GM12891 (cell line): ENCODE results near the gene HTR7.
"Not testable (repeated sequence)": the region's sequence is repeated elsewhere in the genome, so short reads cannot be mapped to it uniquely, and the experiment has no call there.

Source experiments
- DNase-seq: peaks from one replicate; pipeline ENCODE4 v3.0.0; 2011; ENCODE audit warnings: low spot score; ENCODE audit not compliant: insufficient read length
- FAIRE-seq: peaks from 2 replicates; lab custom pipeline; 2011; peaks lifted over from hg19 to GRCh38; lab: Jason Lieb, UNC
- PAX5 ChIP-seq: IDR thresholded peaks from 2 replicates; pipeline ENCODE4 v1.6.1; 2011; ENCODE audit warnings: low read length, moderate library complexity, mild to moderate bottlenecking; ENCODE audit not compliant: insufficient read depth, severe bottlenecking
- POLR2A ChIP-seq: IDR thresholded peaks from 2 replicates; pipeline ENCODE4 v1.6.1; 2011; ENCODE audit warnings: low read depth, low read length, control low read depth
- POLR2AphosphoS5 ChIP-seq: IDR thresholded peaks from 2 replicates; pipeline ENCODE4 v1.6.1; 2011; ENCODE audit warnings: low read depth, low read length, control low read depth
- POU2F2 ChIP-seq: IDR thresholded peaks from 2 replicates; pipeline ENCODE4 v1.6.1; 2011; ENCODE audit warnings: low read depth, mild to moderate bottlenecking, control low read depth, low read length, moderate library complexity
- SPI1 ChIP-seq: IDR thresholded peaks from 2 replicates; pipeline ENCODE4 v1.6.1; 2011; ENCODE audit warnings: low read depth, low read length, control low read depth
- TAF1 ChIP-seq: IDR thresholded peaks from 2 replicates; pipeline ENCODE4 v1.6.1; 2011; ENCODE audit warnings: low read depth, low read length, control low read depth

HTR7 gene

DNA sequence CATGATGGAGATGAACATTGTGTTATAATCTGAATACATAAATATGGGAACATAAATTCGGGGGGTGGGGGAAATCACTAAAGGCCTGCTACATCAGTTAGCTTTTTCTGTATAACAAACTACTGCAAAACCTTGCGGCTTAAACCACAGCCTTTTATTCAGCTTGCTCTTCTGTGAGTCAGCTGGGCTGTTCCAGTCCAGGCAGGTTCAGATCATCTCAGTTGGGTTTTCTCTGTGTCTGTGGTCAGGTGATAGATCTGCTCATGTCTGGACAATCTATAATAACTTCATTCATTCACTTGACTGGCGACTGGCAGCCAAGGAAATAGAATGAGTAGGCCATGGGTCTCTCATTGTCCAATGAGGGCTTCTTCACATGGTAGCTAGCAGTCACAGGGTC is 23.5 kb downstream of the HTR7 start:
- DNase-seq (no peak), FAIRE-seq (no peak)
- TF ChIP-seq SPI1 (no peak), POLR2A (no peak), POU2F2 (no peak), PAX5 (no peak), TAF1 (no peak), POLR2AphosphoS5 (no peak)

DNA sequence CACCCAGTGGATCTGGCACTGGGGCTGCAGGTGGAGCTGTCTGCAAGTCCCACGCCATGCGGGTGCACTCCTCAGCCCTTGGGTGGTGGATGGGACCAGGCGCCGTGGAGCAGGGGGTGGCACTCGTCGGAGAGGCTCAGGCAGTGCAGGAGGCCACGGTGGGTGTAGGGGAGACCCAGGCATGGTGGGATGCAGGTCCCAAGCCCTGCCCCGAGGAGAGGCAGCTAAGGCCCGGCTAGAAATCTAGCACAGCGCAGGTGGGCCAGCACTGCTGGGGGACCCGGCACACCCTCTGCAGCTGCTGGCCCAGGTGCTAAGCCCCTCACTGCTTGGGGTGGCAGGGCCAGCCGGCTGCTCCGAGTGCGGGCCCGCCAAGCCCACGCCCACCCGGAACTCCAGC is 25.7 kb downstream of the HTR7 start:
- TF ChIP-seq PAX5 (no peak), SPI1 (no peak), POLR2A (no peak), POLR2AphosphoS5 (no peak), TAF1 (no peak), POU2F2 (no peak)
- FAIRE-seq (no peak), DNase-seq (no peak)

DNA sequence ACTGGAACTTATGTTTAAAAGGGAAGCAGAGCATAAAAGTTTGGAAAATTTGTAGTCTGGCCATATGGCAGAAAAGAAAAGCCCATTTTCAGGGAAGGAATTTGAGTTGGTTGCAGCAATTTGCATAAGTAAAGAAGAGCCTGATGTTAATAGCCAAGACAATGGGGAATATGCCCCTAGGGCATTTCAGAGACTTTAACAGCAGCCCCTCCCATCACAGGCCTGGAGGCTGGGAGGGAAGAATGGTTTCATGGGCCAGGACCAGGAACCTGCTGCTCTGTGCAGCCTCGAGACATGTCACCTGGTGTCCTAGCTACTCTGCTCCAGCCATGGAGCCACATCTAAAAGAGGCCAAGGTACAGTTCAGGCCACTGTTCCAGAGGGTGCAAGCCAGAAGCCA is 35.3 kb downstream of the HTR7 start:
- no peak for FAIRE-seq
- TF ChIP-seq POU2F2, result no peak
- TF ChIP-seq POLR2A, result no peak
- no peak for TF ChIP-seq SPI1
- TF ChIP-seq POLR2AphosphoS5, result no peak
- TF ChIP-seq PAX5, result no peak
- TF ChIP-seq TAF1, result no peak
- no peak for DNase-seq

DNA sequence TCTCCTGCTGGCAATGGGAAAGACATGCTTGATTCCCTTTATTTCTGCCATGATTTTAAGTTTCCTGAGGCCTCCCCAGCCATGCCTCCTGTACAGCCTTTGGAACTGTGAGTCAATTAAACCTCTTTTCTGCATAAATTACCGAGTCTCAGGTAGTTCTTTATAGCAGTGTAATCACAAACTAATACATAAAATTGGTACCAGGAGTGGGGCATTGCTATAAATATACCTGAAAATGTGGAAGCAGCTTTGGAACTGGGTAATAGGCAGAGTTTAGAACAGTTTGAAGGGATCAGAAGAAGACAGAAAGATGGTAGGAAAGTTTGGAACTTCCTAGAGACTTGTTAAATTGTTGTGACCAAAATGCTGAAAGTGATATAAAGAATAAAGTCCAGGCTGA is 36.0 kb downstream of the HTR7 start:
- not testable (repeated sequence) for DNase-seq, FAIRE-seq

DNA sequence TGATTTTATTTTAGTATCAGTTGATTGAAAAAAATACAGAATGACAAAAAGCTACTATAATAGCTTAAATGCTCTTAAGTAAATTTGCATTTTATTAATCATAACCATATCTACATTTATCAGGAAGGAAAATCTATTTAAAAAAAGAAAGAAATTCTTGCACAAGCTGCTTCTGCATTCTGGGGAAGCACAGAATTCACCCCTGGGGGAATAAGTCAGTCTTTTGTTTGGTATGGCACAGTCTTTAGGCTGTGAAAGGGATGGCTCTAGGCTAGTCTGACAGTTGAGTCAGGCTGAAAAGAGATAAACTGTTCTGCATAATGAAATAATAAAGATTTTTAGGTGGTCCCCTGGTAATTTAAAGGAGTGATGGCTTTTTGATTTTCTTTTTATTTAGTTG is 37.9 kb downstream of the HTR7 start:
- DNase-seq (no peak), FAIRE-seq (no peak)
- no peak for TF ChIP-seq POLR2A

DNA sequence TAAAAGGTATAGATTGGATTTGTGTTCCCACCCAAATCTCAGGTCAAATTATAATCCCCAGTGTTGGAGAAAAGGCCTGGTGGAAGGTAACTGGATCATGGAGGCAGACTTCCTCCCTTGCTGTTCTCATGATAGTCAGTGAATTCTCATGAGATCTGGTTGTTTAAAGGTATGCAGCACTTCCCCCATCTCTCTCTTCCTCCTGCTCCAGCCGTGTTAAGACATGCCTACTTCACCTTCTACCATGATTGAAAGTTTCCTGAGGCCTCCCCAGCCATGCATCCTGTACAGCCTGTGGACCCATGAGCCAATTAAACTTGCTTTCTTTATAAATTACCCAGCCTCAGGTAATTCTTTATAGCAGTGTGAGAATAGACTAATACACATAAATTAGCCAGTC is 39.1 kb downstream of the HTR7 start:
- no peak for DNase-seq
- no peak for TF ChIP-seq POU2F2
- no peak for TF ChIP-seq POLR2AphosphoS5
- no peak for TF ChIP-seq PAX5
- no peak for TF ChIP-seq TAF1
- no peak for TF ChIP-seq SPI1
- TF ChIP-seq POLR2A, result no peak
- FAIRE-seq, result no peak

DNA sequence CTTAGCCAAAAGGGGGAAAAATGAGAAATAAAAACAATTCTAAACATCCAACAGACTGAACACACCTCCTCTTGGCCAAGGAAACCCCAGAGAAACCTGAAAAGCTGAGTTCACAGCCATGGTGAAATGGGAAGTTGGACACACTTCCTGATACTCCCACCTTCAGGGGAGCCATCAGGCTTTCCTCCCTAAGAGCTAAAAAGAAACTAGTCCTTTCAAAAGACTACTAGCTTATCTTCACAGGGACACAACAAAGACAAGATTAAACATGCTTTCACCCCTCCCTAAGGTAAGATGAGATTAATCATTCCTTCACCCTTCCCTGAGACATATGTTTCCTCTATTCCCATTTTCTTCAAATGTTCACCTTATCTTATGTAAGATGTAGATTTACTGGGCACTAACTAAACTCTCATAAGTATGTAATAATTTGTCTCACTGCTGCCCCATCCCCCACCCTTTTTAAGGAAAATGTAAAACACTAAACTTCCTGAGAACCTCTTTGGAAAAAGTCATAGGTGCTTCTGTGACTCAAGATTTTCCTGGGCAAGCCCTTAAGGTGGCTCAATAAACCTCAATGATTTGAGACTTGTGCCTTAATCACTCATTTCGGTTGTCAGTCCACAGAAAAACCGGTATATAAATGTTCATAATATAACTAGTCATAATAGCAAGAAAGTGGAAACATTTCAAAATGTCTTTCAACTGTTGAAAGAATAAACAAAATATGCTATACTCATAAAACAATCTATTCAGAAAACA is 40.5 kb downstream of the HTR7 start:
- FAIRE-seq, result no peak
- TF ChIP-seq SPI1 (no peak), TAF1 (no peak), POLR2AphosphoS5 (no peak), PAX5 (no peak), POU2F2 (no peak), POLR2A (no peak)
- DNase-seq, result no peak

DNA sequence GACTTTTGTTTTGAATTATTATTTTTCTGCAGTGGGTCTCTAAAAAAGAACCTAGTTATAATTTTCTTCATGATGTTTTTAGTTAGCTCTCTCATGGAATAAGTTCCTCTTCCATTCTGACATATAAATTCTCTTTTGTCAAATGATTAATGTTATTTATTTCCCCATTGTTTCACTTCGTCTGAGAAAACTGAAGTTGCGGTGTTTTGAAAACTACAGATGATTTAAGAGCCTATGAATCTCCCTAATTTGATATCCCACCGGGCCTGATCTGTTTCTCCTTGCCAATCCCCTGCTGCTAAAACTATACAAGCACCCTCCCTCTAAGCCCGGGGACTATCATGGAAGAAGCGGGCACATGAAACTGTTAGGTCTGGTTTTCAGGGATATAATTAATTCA is 41.4 kb downstream of the HTR7 start:
- FAIRE-seq (no peak), DNase-seq (no peak)
- TF ChIP-seq SPI1, result no peak
- TF ChIP-seq POLR2A, result no peak
- TF ChIP-seq POLR2AphosphoS5, result no peak
- TF ChIP-seq TAF1, result no peak
- TF ChIP-seq POU2F2, result no peak
- no peak for TF ChIP-seq PAX5

DNA sequence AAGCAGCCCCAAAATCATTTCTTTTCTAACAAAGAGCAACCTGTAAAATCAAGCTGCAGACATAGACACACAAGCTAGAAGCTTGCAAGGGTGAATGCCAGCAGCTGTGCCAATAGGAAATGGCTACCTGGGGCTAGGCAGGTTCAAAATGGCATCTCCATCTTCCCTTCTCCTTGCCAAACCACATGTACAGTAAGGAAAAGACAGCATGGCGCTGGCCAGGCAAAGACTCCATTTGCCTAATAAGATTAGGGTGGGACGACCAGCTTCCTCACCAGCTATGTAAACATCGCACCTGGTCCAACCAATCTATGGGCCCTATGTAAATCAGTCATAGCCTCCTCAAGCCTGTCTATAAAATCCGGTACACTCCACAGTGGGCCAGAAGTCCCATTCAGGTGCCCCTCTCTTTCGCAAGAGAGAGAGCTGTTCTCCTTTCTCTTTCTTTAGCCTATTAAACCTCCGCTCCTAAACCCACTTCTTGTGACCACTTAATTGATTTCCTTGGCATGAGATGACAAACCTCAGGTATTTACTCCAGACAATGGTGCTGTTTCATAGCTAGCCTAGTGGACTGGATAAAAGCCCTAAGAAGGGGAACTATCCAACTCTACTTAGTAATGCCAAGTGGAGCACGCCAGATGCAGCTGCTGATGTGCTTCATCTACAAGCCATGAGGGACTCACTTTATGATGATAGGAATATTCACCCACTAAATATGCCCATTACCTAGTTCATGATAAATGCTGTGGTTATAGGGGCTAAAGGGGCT is 44.1 kb downstream of the HTR7 start:
- TF ChIP-seq POLR2A (no peak), POU2F2 (no peak), PAX5 (no peak), TAF1 (no peak), POLR2AphosphoS5 (no peak), SPI1 (no peak)
- FAIRE-seq, result no peak
- no peak for DNase-seq

DNA sequence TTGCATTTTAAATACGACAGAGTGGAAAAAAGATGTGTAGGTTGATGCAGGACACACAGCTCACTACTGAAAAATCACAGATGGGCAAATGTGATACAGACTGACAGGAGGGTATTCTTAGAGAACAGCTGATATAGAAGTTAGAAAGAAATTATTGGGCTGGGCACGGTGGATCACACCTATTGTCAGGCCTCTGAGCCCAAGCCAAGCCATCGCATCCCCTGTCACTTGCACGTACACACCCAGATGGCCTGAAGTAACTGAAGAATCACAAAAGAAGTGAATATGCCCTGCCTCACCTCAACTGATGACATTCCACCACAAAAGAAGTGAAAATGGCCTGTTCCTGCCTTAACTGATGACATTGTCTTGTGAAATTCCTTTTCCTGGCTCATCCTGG is 50.7 kb downstream of the HTR7 start:
- not testable (repeated sequence) for FAIRE-seq, DNase-seq
